Activated naive CD4-positive, alpha-beta T cell treated with anti-CD3 and anti-CD28 coated beads, Interleukin-2, amount 50 U/mL, for 72 hours (primary cell): ENCODE data around the gene TGM3. TPM values are rescaled to one million over a fixed set of nuclear protein-coding genes. Genes with fewer than 3 reads are reported as not detected.
A peak's percentile ranks its signal among the peaks of the same experiment; 100 is the strongest.

ENCODE experiments used
- ATAC-seq, 2 donors: fragments of 150-1000 bp; cut with Tn5 transposase; 2 replicates each; pipeline ENCODE4 v1.10.0; 2021; ENCODE audit warnings: mild to moderate bottlenecking in 2 of 2, moderate library complexity in 2 of 2
- DNase-seq, 2 donors: peaks; one replicate each; pipeline ENCODE4 v3.0.0; 2021 to 2022; ENCODE audit warnings: low spot score in 2 of 2
- H3K27ac Mint-ChIP-seq, 2 donors: one replicate each; pipeline ENCODE4 v1.8.0; 2022; ENCODE audit warnings: mild to moderate bottlenecking in 2 of 2, mixed read lengths in 2 of 2
- H3K36me3 Mint-ChIP-seq, 2 donors: one replicate each; pipeline ENCODE4 v1.8.0; 2022; ENCODE audit warnings: mixed read lengths in 2 of 2
- H3K9me3 Mint-ChIP-seq, 2 donors: one replicate each; pipeline ENCODE4 v1.8.0; 2022; ENCODE audit warnings: mixed read lengths in 2 of 2
- total RNA-seq, 2 donors: library from RNA; stranded (reverse); gene quantifications; one replicate each; pipeline ENCODE4 v1.2.3, GENCODE V29; 2022

The TGM3 gene
- total RNA-seq, 2 donors from 2014 or later = 0.16 TPM; not detected in 1

DNA sequence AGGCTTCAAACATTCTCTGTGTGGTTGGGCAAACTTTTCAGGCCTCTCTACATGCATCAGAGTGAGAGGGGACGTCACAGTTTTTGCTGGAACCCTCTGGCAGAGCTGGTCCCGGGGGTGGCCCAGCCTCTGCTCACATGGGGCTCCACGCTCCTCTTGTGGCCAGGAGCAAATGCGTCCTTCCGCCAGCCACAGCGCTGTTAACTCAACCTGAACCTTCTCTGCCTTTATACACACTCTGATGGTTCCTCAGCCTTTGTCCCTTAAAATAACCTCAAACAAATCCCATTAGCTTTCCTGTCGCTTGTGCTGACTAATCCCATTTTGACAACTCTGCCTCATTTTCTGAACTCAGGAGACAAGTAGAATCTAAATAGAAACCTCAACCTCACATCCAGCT, 45.5 kb downstream of the TGM3 start:
- Mint-ChIP-seq H3K36me3 (no peaks in the 10 kb centered on the region), H3K9me3 (no peaks in the 10 kb centered on the region), H3K27ac (peak overlapping the region in 1 of 2 donors; percentile 11)
- DNase-seq (no peak), ATAC-seq (no peak)

DNA sequence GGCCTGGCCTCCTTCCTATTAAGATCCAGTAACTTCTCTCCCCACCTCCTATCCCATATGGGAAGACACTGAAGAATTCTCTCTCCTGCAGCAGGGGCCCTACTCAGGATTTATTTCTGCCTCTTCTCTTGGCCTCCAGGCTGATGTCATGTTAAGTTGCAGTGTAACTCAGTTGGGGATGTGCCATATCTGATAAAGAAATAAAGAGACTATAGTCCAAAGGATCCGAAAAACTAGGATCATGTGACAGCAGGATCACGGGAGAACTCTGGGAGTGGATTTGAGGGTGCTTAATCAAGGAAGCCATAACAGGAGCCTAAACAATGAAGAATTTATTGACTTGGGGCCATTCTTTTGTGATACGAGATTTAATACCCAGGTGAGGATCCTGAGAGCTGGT, 46.4 kb downstream of the TGM3 start:
- Mint-ChIP-seq H3K9me3 (no peaks in the 10 kb centered on the region), H3K27ac (no peak overlapping the region), H3K36me3 (no peaks in the 10 kb centered on the region)
- ATAC-seq (no peak), DNase-seq (no peak)

DNA sequence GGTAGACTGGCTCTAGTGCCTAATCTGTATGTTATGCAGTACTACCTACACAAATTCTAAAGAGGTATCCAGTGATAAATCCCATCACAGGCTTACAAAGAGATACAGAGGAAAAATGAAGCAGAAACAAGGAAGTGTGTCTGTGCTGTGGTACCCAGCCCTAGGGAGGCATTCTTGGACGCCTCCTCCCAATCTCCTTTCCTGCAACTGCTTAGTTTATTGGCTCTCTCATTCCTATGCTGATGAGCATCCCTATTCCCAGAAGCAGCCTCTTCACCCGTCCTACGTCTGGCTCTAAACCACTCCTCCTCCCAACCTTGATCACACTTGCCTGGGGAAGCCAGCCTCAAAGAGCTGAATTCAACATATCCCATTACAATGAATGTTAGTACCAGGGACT, 50.4 kb downstream of the TGM3 start:
- ATAC-seq = no peak
- Mint-ChIP-seq H3K36me3 (no peaks in the 10 kb centered on the region), H3K27ac (no peak overlapping the region), H3K9me3 (no peaks in the 10 kb centered on the region)
- DNase-seq = no peak

DNA sequence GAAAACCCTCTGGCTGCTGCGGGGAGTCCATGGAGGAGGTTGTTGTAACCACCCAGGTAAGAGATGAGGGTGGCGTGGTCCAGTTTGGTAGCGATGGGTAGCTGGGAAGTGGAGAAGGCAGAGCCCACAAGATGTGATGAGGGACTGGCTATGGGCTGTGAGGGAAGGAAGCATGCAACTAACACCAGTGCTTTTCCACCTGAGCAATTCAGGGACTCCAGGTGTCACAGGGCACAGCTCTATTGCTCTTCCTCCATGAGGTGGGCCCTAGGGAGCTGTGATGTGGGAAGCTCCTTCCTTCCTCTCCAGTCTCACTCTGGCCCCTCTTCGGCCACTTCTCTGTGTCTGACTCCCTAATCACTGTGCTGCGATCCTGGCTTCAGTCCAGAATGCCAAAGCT, 52.5 kb downstream of the TGM3 start:
- no peak for DNase-seq
- no peaks in the 10 kb centered on the region for H3K9me3 Mint-ChIP-seq
- no peaks in the 10 kb centered on the region for H3K36me3 Mint-ChIP-seq
- ATAC-seq = no peak
- H3K27ac Mint-ChIP-seq = no peak overlapping the region

DNA sequence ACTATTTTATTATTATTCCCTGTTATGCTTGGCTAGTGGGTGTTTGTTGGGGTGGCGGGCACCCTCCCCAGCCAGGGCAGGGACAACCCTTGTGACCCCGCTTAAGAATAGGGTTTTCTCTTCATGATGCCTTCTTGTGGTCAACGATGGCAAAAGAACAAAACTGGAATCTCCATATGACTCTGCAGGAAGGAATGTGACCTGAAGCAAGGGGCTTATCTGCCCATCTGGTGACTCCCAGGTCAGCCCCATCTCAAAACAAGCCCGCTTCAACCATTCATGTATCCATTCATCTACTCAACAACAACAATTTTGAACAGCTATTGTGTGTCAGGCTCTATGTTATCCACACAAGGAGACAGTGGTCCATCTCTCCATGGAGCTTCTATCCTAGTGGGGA, 54.0 kb downstream of the TGM3 start:
- Mint-ChIP-seq H3K27ac (no peak overlapping the region), H3K9me3 (no peaks in the 10 kb centered on the region), H3K36me3 (no peaks in the 10 kb centered on the region)
- DNase-seq = no peak
- no peak for ATAC-seq

DNA sequence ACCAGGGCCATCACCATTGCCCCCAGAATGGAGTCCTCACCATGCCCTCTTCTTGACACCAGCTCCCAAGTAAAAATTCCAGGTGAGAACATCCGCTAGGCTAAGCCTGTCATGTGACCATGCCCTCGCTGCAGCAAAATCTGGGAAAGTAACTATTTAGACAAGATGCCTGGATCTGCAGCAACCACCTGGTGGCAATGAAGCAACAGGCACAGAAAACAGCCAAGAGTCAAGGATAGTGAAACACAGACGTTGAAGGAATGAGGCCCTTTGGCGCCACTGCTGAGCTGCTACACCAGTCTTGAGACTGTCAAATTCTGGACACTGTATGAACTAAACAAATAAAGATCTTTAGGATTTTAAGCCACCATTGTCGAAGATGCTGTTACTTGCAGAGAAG, 54.8 kb downstream of the TGM3 start:
- DNase-seq (no peak), ATAC-seq (no peak)
- Mint-ChIP-seq H3K9me3 (no peaks in the 10 kb centered on the region), H3K36me3 (no peaks in the 10 kb centered on the region), H3K27ac (no peak overlapping the region)

DNA sequence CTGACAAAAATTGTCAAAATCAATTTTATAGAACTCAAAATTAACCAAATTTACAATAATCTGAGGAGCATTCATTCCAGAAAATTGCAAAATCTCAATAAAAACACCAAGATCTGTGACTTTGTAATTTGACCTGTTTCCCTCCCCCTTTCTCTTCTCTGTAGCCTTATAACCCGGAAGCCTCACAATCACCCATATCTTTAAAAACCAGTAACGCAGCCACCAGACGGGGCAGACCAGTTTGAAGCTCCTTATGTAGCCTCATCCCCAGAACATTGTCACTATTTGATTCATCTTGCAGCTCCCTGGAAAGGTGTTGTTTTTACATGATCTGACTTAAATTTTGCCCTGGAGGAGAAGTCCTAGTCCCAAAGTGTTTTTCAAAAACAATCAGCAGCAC, 57.4 kb downstream of the TGM3 start:
- Mint-ChIP-seq H3K27ac (no peak overlapping the region), H3K36me3 (no peaks in the 10 kb centered on the region), H3K9me3 (no peaks in the 10 kb centered on the region)
- no peak for DNase-seq
- ATAC-seq = no peak

DNA sequence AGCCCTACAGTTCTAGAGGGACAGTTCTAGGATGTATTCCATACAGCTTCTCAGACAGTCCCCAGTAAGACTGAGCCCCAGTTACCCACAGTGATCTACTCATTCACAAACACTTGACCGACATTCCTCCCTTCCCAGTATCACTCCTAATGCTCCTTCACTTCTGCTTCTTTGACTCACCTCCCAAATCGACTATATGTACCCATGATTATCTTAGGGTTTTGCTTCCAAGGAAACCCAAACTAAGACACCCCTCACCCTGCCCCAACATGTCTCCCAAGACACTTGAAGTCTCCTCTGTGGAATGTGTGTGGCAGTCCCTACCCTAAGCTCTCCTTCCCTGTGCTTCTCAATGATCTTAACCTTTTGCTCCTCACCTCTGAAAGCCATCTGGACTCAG, 61.3 kb downstream of the TGM3 start:
- ATAC-seq = no peak
- Mint-ChIP-seq H3K36me3 (peaks cover 5 to 11% of the 10 kb centered on the region in 2 donors), H3K27ac (no peak overlapping the region), H3K9me3 (peaks cover 14 to 16% of the 10 kb centered on the region in 2 donors)
- no peak for DNase-seq

DNA sequence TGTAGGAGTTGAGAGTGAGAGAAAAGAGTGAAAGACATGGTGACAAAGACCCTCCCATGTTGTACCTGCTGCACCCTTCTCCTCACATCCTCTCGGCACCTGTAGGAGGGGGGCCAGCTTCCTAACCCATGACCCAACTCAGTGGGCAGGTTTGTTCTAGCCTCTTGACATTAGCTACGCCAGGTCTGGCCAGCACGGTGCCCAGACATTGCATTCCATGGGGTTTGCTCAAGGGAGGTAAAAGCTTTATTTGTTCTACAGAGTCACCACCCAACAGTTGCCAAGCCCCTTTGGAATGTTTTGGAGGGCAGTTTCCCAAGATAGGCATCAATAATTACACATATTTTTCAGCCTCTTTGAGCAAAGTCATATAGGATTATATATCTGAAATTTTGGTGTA, 62.2 kb downstream of the TGM3 start:
- DNase-seq (no peak), ATAC-seq (no peak)
- H3K27ac Mint-ChIP-seq = no peak overlapping the region
- H3K36me3 Mint-ChIP-seq = peaks cover 6 to 11% of the 10 kb centered on the region in 2 donors
- H3K9me3 Mint-ChIP-seq = peaks cover 14 to 16% of the 10 kb centered on the region in 2 donors

DNA sequence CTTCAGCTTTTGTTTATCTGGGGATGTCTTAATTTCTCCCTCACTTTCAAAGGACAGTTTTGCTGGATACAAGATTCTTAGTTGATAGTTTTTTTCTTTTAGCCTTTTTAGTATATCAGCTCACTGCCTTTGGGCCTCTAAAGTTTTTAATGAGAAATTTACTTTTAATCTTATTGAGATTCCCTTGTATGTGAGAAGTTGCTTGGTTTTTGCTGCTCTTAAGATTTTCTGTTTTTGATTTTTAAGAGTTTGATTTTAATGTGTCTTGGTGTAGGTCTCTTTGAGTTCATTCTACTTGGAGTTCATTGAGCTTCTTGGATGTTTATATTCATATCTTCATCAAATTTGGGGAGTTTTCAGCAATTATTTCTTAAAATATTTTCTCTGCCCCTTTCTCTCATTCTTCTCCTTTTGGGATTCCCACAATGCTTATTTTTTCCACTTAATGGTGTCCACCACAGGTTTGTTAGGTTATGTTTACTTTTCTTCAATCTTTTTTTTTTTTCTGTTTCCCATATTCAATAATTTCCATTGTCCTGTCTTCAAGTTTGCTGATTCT, 65.3 kb downstream of the TGM3 start:
- no peak overlapping the region for H3K27ac Mint-ChIP-seq
- no peak for DNase-seq
- ATAC-seq = no peak
- H3K9me3 Mint-ChIP-seq = peaks cover 14 to 16% of the 10 kb centered on the region in 2 donors
- H3K36me3 Mint-ChIP-seq = peaks cover 6 to 11% of the 10 kb centered on the region in 2 donors

DNA sequence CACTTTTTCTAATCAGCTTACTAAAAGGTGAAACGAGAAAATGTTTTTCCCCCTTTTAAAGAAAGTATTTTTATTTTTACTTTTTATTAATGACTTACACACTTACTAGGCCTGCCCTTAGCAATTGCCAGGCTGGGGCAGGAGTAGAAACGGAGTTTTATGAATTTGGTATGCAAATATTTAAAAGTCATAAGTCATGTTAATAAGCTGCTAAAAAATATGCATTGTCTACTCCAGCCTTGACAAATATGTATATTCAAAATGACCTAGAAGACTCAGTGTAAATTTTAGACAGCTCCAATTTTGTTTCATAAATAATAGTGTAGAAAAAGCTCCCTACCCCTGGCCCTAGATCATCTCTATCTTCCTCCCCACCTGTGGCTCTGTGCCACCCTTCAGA, 67.4 kb downstream of the TGM3 start:
- H3K9me3 Mint-ChIP-seq = peaks cover 14 to 16% of the 10 kb centered on the region in 2 donors
- H3K36me3 Mint-ChIP-seq = peaks cover 6 to 11% of the 10 kb centered on the region in 2 donors
- H3K27ac Mint-ChIP-seq = no peak overlapping the region
- ATAC-seq (no peak), DNase-seq (no peak)

DNA sequence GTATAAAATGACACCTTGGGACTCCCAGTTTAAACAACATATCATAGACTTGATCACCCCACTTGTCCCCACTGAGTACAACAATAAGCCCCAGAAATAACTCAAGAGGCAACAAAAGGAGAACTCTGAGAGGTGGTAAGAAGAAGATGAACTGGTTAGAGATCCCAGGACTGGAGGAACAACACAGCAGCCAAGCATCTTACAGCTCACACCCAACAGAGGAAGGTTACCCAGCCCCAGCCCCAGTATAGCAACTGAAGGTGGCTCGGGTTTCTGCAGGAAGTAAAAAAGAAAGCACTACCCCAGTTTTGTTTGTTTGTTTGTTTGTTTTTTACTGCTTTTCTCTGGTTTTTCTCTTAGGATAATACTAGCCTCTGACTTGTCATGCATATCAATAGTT, 67.8 kb downstream of the TGM3 start:
- Mint-ChIP-seq H3K27ac (no peak overlapping the region), H3K36me3 (peaks cover 6 to 11% of the 10 kb centered on the region in 2 donors), H3K9me3 (peaks cover 14 to 17% of the 10 kb centered on the region in 2 donors)
- ATAC-seq (no peak), DNase-seq (no peak)

DNA sequence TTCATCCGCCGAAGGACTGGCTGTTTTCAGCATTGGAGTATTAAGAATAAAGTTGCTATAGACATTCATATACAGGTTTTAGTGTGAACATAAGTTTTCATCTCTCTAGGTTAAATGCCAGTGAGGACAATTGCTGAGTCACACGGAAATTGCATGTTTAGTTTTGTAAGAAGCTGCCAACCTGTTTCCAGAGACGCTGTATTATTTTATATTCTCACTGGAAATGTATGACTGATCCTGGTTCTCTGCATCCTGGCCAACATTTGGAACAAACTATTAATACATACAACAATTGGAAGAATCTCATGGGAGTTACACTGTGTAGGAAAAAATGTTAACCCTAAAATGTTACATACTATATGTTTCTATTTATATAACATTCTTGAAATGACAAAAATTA, 68.2 kb downstream of the TGM3 start:
- DNase-seq (no peak), ATAC-seq (no peak)
- H3K27ac Mint-ChIP-seq = no peak overlapping the region
- peaks cover 6 to 13% of the 10 kb centered on the region in 2 donors for H3K36me3 Mint-ChIP-seq
- peaks cover 16 to 21% of the 10 kb centered on the region in 2 donors for H3K9me3 Mint-ChIP-seq

DNA sequence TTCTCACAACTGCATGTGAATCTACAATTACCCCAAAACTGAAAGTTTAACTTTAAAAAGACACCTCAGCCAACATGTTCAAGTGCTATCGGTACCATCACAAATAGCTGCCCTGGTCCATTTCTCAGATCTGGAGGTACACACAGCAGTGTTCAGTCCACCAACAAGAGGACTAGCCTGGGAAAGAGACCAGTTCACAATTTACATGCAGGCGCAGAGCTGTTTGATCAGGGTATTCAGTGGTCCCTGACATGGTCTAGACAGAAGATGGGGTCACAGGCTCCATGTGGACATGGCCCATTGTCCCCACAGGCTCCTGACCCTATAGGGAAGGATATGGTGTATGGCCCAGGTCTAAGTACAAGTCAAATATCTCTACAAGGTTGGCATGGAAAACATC, 69.3 kb downstream of the TGM3 start:
- ATAC-seq = no peak

DNA sequence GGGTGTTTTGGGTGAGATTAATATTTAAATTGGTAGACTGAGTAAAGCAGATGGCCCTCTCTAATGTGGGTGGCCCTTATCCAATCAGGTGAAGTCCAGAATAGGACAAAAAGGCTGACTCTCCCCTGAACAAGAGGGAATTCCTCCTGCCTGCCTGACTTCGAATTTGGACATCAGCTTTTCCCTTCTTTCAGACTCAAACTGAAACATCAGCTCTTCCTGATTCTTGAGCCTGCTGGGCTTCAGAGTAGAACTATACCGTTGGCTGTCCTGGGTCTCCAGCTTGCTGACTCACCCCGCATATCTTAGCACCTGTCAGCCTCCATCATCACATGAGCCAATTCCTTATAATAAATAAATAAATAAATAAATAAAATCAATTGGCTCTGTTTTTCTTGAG, 69.9 kb downstream of the TGM3 start:
- H3K36me3 Mint-ChIP-seq = peaks cover 6 to 17% of the 10 kb centered on the region in 2 donors
- no peak for ATAC-seq
- H3K27ac Mint-ChIP-seq = no peak overlapping the region
- peaks cover 13 to 26% of the 10 kb centered on the region in 2 donors for H3K9me3 Mint-ChIP-seq
- no peak for DNase-seq

More for the DNA sequence above, 69.3 kb downstream of the TGM3 start:
- no peak for DNase-seq
- H3K36me3 Mint-ChIP-seq = peaks cover 6 to 17% of the 10 kb centered on the region in 2 donors
- H3K27ac Mint-ChIP-seq = no peak overlapping the region
- peaks cover 13 to 24% of the 10 kb centered on the region in 2 donors for H3K9me3 Mint-ChIP-seq

DNA sequence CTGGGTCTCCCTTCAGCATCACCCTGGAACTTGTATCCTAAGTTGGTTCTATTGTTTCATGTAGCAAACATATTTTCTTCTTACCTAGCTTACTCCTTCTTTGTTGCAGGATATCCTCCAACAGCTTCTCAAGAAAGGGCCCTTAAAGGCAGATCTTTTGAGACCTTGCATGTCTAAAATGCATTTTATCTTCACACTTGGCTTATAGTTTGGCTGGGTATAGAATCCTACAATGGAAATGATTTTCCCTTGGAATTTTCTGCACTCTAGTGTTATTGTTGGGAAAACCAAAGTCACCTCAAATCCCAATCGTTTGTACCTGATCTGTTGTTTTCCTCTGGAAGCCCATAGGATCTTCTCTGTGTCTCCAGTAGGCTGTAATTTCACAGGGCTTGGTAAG, 72.8 kb downstream of the TGM3 start:
- Mint-ChIP-seq H3K36me3 (peaks cover 4 to 6% of the 10 kb centered on the region in 2 donors), H3K27ac (no peak overlapping the region)
- ATAC-seq = no peak

DNA sequence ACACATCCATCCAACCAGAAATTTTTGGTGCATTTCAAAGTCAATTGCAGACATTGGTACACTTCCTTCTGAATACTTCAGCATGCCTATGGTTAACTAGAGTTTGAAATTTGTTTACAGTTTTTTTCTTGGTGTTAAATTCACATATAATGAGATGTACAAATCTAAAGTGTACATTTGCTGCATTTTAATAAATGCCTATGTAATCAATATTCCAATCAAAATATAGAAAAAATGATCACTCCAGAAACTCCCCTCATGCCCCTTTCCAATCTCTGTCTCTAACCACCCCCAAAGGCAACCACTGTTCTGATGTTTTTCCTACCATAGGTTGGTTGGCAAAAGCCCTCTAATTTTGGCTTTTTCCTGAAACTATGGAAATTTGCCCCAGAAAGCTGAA, 77.3 kb downstream of the TGM3 start:
- ATAC-seq (no peak), DNase-seq (no peak)
- Mint-ChIP-seq H3K9me3 (peaks cover 4 to 12% of the 10 kb centered on the region in 2 donors), H3K27ac (no peak overlapping the region), H3K36me3 (peaks cover 4 to 6% of the 10 kb centered on the region in 2 donors)

More for the DNA sequence above, 72.8 kb downstream of the TGM3 start:
- no peak for DNase-seq
- H3K9me3 Mint-ChIP-seq = peaks cover 4 to 12% of the 10 kb centered on the region in 2 donors

DNA sequence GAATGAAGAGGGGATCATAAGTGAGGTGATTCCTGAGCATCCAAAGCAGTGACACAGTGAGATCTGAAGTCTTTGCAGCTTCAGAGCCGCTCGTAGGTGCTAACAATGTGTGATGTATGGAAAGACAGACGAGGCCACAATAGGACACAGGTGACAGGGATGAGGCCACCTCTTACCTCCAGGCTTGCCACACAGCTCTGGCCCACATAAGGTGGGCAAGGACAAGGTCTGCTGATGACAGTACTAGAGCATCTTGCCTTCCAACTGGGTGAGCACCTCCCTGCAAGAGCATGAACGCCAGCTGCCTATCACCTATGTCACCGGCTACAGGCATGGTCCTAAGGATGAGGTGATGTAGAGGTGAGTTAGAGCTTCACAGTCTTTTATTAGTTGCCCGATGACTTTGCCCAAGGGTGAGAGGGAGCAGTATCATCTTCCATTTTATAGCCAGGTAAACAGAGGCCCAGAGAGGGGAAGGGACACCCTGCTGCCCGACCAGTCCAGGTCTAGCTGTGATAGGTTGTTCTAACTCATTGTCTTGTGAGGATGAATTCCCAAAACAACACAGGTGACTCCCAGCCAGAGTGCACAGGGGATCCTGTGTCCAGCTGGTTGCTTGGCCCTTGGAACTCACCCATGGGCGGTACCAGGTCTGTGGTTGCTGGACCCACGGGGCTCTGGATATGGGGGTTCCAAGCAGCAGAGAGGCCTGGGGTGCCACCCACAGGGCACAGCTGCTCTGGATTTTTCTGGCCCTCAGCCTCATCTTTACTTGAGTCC, 78.7 kb downstream of the TGM3 start:
- no peak for DNase-seq
- Mint-ChIP-seq H3K27ac (no peak overlapping the region), H3K9me3 (peaks cover 0 to 4% of the 10 kb centered on the region in 2 donors), H3K36me3 (peaks cover 0 to 4% of the 10 kb centered on the region in 2 donors)
- ATAC-seq = no peak
